ENCODE data around the gene DSCAML1.

GRCh38 chr11:117826832-117827231 lies 29.8 kb upstream of the DSCAML1 start:
- TF ChIP-seq ZBTB8A (IDR thresholded peaks at IDR 0.05; ENCODE audit: partially characterized antibody) (no peak), GTF2F1 (IDR thresholded peaks at IDR 0.05; ENCODE audit: low read depth, low read length) (no peak), STAT5B (CRISPR knock-in tag; IDR thresholded peaks at IDR 0.05) (no peak), ZNF436 (CRISPR knock-in tag; IDR thresholded peaks at IDR 0.05) (no peak), SNIP1 (IDR thresholded peaks at IDR 0.05; ENCODE audit: low read depth) (no peak), ZNF639 (CRISPR knock-in tag; conservative IDR thresholded peaks at IDR 0.05 in 1 of 2, IDR thresholded peaks at IDR 0.05 in 1 of 2) (no peak), POLR2A (conservative IDR thresholded peaks at IDR 0.05) (no peak)

All from K562 (cell line).